ENCODE data around the gene MAD1L1.

The MAD1L1 gene

DNA sequence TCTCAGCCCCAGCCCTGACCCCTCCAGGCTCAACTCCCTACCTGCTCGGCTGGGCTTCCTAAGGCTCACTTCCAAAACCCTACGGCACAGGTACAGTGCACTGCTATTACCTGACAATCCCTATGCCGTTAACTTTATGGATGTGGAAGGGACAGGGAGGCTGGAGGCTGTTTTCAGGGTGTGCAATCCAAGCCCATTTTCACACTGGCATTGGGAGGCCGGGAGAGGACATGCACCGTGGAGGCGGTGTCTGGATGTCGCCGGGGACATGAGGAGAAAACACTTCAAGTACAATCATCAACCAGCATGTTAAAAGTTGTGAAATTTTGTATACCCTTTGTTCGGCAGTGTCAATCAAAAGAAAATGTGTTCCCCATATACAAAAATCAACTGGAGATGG is 80.1 kb downstream of the MAD1L1 start:
- no peak for TF ChIP-seq EZH2 (IDR thresholded peaks at IDR 0.05; ENCODE audit: borderline replicate concordance, low read depth, low read length, severe bottlenecking)
- TF ChIP-seq, protein P1, sequence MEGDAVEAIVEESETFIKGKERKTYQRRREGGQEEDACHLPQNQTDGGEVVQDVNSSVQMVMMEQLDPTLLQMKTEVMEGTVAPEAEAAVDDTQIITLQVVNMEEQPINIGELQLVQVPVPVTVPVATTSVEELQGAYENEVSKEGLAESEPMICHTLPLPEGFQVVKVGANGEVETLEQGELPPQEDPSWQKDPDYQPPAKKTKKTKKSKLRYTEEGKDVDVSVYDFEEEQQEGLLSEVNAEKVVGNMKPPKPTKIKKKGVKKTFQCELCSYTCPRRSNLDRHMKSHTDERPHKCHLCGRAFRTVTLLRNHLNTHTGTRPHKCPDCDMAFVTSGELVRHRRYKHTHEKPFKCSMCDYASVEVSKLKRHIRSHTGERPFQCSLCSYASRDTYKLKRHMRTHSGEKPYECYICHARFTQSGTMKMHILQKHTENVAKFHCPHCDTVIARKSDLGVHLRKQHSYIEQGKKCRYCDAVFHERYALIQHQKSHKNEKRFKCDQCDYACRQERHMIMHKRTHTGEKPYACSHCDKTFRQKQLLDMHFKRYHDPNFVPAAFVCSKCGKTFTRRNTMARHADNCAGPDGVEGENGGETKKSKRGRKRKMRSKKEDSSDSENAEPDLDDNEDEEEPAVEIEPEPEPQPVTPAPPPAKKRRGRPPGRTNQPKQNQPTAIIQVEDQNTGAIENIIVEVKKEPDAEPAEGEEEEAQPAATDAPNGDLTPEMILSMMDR (IDR thresholded peaks at IDR 0.05; ENCODE audit: borderline replicate concordance, extremely low read depth, low read length, poor library complexity, severe bottlenecking) = no peak
- Histone ChIP-seq H2AFZ (ENCODE audit: low read depth, low read length) (no peak overlapping the region), H3K27ac (ENCODE audit: low read length) (no peak overlapping the region), H3K4me1 (ENCODE audit: insufficient read depth, low read length) (no peaks in the 10 kb centered on the region), H4K20me1 (ENCODE audit: insufficient read depth, low read length) (peaks cover 35% of the 10 kb centered on the region), H3K36me3 (ENCODE audit: insufficient read depth, low read length) (peaks cover 35% of the 10 kb centered on the region), H3K4me2 (ENCODE audit: insufficient read depth, low read length) (no peak overlapping the region), H3K27me3 (ENCODE audit: insufficient read depth, low read length, poor library complexity) (no peaks in the 10 kb centered on the region), H3K79me2 (ENCODE audit: insufficient read depth, low read length) (peaks cover 20% of the 10 kb centered on the region), H3K9me3 (ENCODE audit: insufficient read depth, low read length, severe bottlenecking) (no peaks in the 10 kb centered on the region), H3K9ac (ENCODE audit: low read depth, low read length) (no peak overlapping the region), H3K4me3 (ENCODE audit: low read depth in 1 of 2, low read length in 2 of 2) (no peak overlapping the region)
- DNase-seq (no peak), ATAC-seq (ENCODE audit: insufficient read depth, low read depth) (no peak)

GRCh38 chr7:2151801-2152612 is 80.7 kb downstream of the MAD1L1 start:
- ATAC-seq (ENCODE audit: insufficient read depth, low read depth) = no peak
- H3K9ac ChIP-seq (ENCODE audit: low read depth, low read length) = no peak overlapping the region
- no peak for DNase-seq

GRCh38 chr7:2151237-2151636 is 81.5 kb downstream of the MAD1L1 start:
- DNase-seq (no peak), ATAC-seq (ENCODE audit: insufficient read depth, low read depth) (no peak)
- TF ChIP-seq, protein P1 (IDR thresholded peaks at IDR 0.05; ENCODE audit: borderline replicate concordance, extremely low read depth, low read length, poor library complexity, severe bottlenecking) = no peak
- no peak for TF ChIP-seq EZH2 (IDR thresholded peaks at IDR 0.05; ENCODE audit: borderline replicate concordance, low read depth, low read length, severe bottlenecking)
- Histone ChIP-seq H2AFZ (ENCODE audit: low read depth, low read length) (no peak overlapping the region), H4K20me1 (ENCODE audit: insufficient read depth, low read length) (peaks cover 32% of the 10 kb centered on the region), H3K4me2 (ENCODE audit: insufficient read depth, low read length) (no peak overlapping the region), H3K36me3 (ENCODE audit: insufficient read depth, low read length) (peaks cover 49% of the 10 kb centered on the region), H3K27ac (ENCODE audit: low read length) (no peak overlapping the region), H3K79me2 (ENCODE audit: insufficient read depth, low read length) (peaks cover 16% of the 10 kb centered on the region), H3K4me3 (ENCODE audit: low read depth in 1 of 2, low read length in 2 of 2) (no peak overlapping the region), H3K9me3 (ENCODE audit: insufficient read depth, low read length, severe bottlenecking) (no peaks in the 10 kb centered on the region), H3K9ac (ENCODE audit: low read depth, low read length) (no peak overlapping the region), H3K4me1 (ENCODE audit: insufficient read depth, low read length) (no peaks in the 10 kb centered on the region), H3K27me3 (ENCODE audit: insufficient read depth, low read length, poor library complexity) (no peaks in the 10 kb centered on the region)

More at GRCh38 chr7:2151801-2152612, 80.7 kb downstream of the MAD1L1 start:
- Histone ChIP-seq H3K27me3 (ENCODE audit: insufficient read depth, low read length, poor library complexity) (no peaks in the 10 kb centered on the region), H4K20me1 (ENCODE audit: insufficient read depth, low read length) (peaks cover 32% of the 10 kb centered on the region), H3K27ac (ENCODE audit: low read length) (no peak overlapping the region), H2AFZ (ENCODE audit: low read depth, low read length) (no peak overlapping the region), H3K4me1 (ENCODE audit: insufficient read depth, low read length) (no peaks in the 10 kb centered on the region), H3K79me2 (ENCODE audit: insufficient read depth, low read length) (peaks cover 16% of the 10 kb centered on the region), H3K36me3 (ENCODE audit: insufficient read depth, low read length) (peaks cover 41% of the 10 kb centered on the region), H3K9me3 (ENCODE audit: insufficient read depth, low read length, severe bottlenecking) (no peaks in the 10 kb centered on the region), H3K4me3 (ENCODE audit: low read depth in 1 of 2, low read length in 2 of 2) (no peak overlapping the region), H3K4me2 (ENCODE audit: insufficient read depth, low read length) (no peak overlapping the region)
- TF ChIP-seq, protein P1 (IDR thresholded peaks at IDR 0.05; ENCODE audit: borderline replicate concordance, extremely low read depth, low read length, poor library complexity, severe bottlenecking) = no peak
- no peak for TF ChIP-seq EZH2 (IDR thresholded peaks at IDR 0.05; ENCODE audit: borderline replicate concordance, low read depth, low read length, severe bottlenecking)

Data from DND-41 (cell line).